Measurements from ENCODE around the gene HSPB2. TPM values are rescaled to one million over a fixed set of nuclear protein-coding genes. Genes with fewer than 3 reads are reported as not detected.
A peak's percentile ranks its signal among the peaks of the same experiment; 100 is the strongest.

Gene HSPB2
- polyA plus RNA-seq, 6 donors from 2014 or later = not detected

DNA sequence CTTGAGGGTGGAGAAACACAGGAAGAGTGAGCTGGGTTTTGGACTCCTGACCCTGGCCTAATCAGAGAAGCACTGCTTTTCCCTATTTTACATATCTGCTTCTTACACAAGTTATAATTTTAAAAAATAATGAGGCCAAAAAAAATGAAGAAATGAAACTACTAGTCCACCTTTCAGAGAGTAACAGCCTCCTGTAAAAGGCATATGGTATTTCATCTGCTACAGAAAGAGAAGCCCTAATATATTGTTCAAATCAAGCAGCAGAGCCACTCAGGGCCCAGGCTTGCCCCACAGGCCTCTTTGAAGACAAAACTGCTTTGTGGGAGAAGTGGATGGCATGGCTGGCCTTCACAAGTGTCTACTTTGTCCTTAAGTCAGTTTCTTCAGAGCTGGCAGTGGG, 34.6 kb downstream of the HSPB2 start:
- Mint-ChIP-seq H3K27me3 (no peaks in the 10 kb centered on the region), H3K4me3 (peak overlapping the region in 1 of 8 donors; percentile 56), H3K4me1 (peaks cover 0 to 9% (median 8%) of the 10 kb centered on the region in 3 donors), H3K9me3 (peaks cover 0 to 3% (median 0%) of the 10 kb centered on the region in 7 donors), H3K27ac (peak overlapping the region; percentile 36 to 84 (median 66)), H3K36me3 (no peaks in the 10 kb centered on the region)
- DNase-seq (no peak), ATAC-seq (ENCODE audit: low read depth in 2 of 2) (peak in 1 of 2 donors; percentile 23)

DNA sequence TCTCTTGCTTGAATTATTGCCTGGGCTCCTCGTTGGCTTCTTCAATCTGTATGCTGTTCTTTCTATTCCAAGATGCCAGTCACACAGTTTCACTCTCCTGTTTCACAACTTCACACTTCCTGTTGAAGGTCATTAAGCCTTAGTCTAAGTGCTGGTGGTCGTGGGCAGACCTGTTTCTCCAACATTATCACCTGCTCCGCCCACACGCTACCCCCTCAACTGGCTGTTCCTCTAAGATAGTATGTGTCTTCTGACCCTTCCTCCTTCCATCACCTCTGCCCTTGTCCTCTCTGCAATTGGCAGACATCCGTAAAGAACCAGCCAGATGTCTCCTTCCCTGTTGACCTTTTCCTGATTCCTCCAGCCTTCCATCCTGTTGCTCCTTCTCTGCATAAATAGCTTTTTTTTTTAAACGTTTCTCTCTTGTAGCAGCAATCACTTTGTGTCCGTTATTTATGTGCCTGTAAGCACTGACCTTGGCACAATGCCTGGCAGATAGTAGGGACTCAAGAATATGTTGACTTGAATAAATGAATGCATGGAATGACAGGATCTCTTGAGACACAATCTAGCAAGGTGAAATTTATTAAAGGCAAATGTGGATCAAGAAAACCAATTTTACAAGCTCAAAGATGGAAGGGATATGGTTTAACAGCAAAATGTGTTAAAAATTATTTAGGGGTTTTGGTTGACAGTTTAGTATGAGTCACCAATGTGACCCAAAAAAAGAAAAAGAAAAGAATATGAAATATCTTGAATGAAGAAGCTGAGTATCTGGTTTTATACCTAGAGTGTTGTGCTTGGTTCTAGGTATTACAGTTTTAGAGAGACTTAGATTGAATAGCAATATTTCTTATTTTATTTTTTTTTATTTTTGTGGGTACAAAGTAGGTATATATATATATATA, 37.2 kb downstream of the HSPB2 start:
- ATAC-seq (ENCODE audit: low read depth in 2 of 2) (no peak), DNase-seq (no peak)
- Mint-ChIP-seq H3K4me1 (peaks cover 0 to 9% (median 8%) of the 10 kb centered on the region in 3 donors), H3K27me3 (no peaks in the 10 kb centered on the region), H3K4me3 (no peak overlapping the region), H3K9me3 (peaks cover 0 to 3% (median 0%) of the 10 kb centered on the region in 7 donors), H3K27ac (peak overlapping the region in 2 of 6 donors; percentile 39 to 43), H3K36me3 (no peaks in the 10 kb centered on the region)

DNA sequence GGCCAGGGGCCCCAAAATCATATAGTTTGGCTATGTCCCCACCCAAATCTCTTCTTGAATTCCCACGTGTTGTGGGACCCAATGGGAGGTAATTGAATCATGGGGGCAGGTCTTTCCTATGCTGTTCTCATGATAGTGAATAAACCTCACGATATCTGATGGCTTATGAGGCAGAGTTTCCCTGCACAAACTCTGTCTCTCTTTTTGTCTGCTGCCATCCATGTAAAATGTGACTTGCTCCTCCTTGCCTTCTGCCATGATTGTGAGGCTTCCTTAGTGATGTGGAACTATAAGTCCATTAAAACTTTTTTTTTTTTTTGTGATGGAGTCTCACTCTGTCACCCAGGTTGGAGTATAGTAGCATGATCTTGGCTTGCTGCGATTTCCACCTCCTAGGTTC, 39.0 kb downstream of the HSPB2 start:
- ATAC-seq (ENCODE audit: low read depth in 2 of 2) (no peak), DNase-seq (no peak)
- Mint-ChIP-seq H3K9me3 (peaks cover 0 to 3% (median 0%) of the 10 kb centered on the region in 7 donors), H3K27ac (peak overlapping the region in 1 of 6 donors; percentile 84), H3K36me3 (no peaks in the 10 kb centered on the region), H3K27me3 (peaks cover 0 to 5% (median 0%) of the 10 kb centered on the region in 3 donors), H3K4me1 (peaks cover 0 to 9% (median 8%) of the 10 kb centered on the region in 3 donors), H3K4me3 (no peak overlapping the region)

- H3K4me1 Mint-ChIP-seq = peaks cover 0 to 4% (median 0%) of the 10 kb centered on the region in 3 donors
- no peak overlapping the region for H3K27ac Mint-ChIP-seq
- no peak for DNase-seq
- H3K36me3 Mint-ChIP-seq = peaks cover 0 to 7% of the 10 kb centered on the region in 2 donors
- no peak for ATAC-seq (ENCODE audit: low read depth in 2 of 2)
- peaks cover 0 to 8% (median 5%) of the 10 kb centered on the region in 3 donors for H3K27me3 Mint-ChIP-seq
- H3K4me3 Mint-ChIP-seq = no peak overlapping the region
- peaks cover 0 to 3% (median 0%) of the 10 kb centered on the region in 7 donors for H3K9me3 Mint-ChIP-seq
Measured at GRCh38 chr11:111954154-111954553, 41.6 kb downstream of the HSPB2 start.

GRCh38 chr11:111957663-111958444, 45.3 kb downstream of the HSPB2 start:
- H3K27me3 Mint-ChIP-seq = peaks cover 0 to 9% (median 8%) of the 10 kb centered on the region in 3 donors
- H3K9me3 Mint-ChIP-seq = no peaks in the 10 kb centered on the region
- ATAC-seq (ENCODE audit: low read depth in 2 of 2) = no peak
- no peak for DNase-seq
- H3K4me1 Mint-ChIP-seq = peaks cover 0 to 4% (median 0%) of the 10 kb centered on the region in 3 donors
- peaks cover 0 to 7% of the 10 kb centered on the region in 2 donors for H3K36me3 Mint-ChIP-seq
- no peak overlapping the region for H3K27ac Mint-ChIP-seq
- no peak overlapping the region for H3K4me3 Mint-ChIP-seq

- ATAC-seq (ENCODE audit: low read depth in 2 of 2) = no peak
Measured at GRCh38 chr11:111960916-111961315, 48.4 kb downstream of the HSPB2 start.

GRCh38 chr11:111961389-111962300, 49.1 kb downstream of the HSPB2 start:
- Mint-ChIP-seq H3K27ac (no peak overlapping the region), H3K36me3 (peaks cover 0 to 7% of the 10 kb centered on the region in 2 donors), H3K4me3 (no peak overlapping the region), H3K9me3 (no peaks in the 10 kb centered on the region), H3K27me3 (peaks cover 0 to 8% (median 4%) of the 10 kb centered on the region in 3 donors), H3K4me1 (peaks cover 0 to 4% (median 0%) of the 10 kb centered on the region in 3 donors)
- no peak for DNase-seq
- no peak for ATAC-seq (ENCODE audit: low read depth in 2 of 2)

More at GRCh38 chr11:111960916-111961315, 48.4 kb downstream of the HSPB2 start:
- peaks cover 0 to 4% (median 0%) of the 10 kb centered on the region in 3 donors for H3K4me1 Mint-ChIP-seq
- peaks cover 0 to 8% (median 7%) of the 10 kb centered on the region in 3 donors for H3K27me3 Mint-ChIP-seq
- no peak overlapping the region for H3K27ac Mint-ChIP-seq
- DNase-seq = no peak
- no peaks in the 10 kb centered on the region for H3K9me3 Mint-ChIP-seq
- H3K4me3 Mint-ChIP-seq = no peak overlapping the region
- peaks cover 0 to 7% of the 10 kb centered on the region in 2 donors for H3K36me3 Mint-ChIP-seq

Other genes with a start within 250 kb of the HSPB2 start
- 10 to 100 TPM; 14.8 to 23.0 (median 18.6) TPM for gene PPP2R1B, start 146.3 kb upstream of the HSPB2 start, polyA plus RNA-seq (ENCODE audit: low read depth in 6 of 6)
- 10 to 100 TPM; 12.7 to 36.5 (median 14.9) TPM for gene ALG9, start 41.2 kb upstream of the HSPB2 start, polyA plus RNA-seq (ENCODE audit: low read depth in 6 of 6)
- 10 to 100 TPM in 1 of 6 donors, 1 to 10 TPM in 5; 3.0 to 10.6 (median 6.0) TPM for gene FDXACB1, start 33.6 kb upstream of the HSPB2 start, polyA plus RNA-seq (ENCODE audit: low read depth in 6 of 6)
- 10 to 100 TPM; 14.3 to 28.3 (median 18.5) TPM for gene CFAP68, start 33.2 kb upstream of the HSPB2 start, polyA plus RNA-seq (ENCODE audit: low read depth in 6 of 6)
- gene CRYAB, start 964 bp upstream of the HSPB2 start, polyA plus RNA-seq (ENCODE audit: low read depth in 6 of 6) = not detected
- gene C11orf52, start 6.2 kb downstream of the HSPB2 start, polyA plus RNA-seq (ENCODE audit: low read depth in 6 of 6) = not detected
- gene DIXDC1, start 24.6 kb downstream of the HSPB2 start, polyA plus RNA-seq (ENCODE audit: low read depth in 6 of 6) = under 1 TPM in 3 of 6 donors, not detected in 3; 0.11 to 0.43 (median 0.13) TPM
- 10 to 100 TPM; 24.6 to 38.8 (median 28.0) TPM for gene DLAT, start 112.7 kb downstream of the HSPB2 start, polyA plus RNA-seq (ENCODE audit: low read depth in 6 of 6)
- gene PIH1D2, start 161.3 kb downstream of the HSPB2 start, polyA plus RNA-seq (ENCODE audit: low read depth in 6 of 6) = not detected
- 10 to 100 TPM in 4 of 6 donors, 1 to 10 TPM in 2; 3.7 to 18.6 (median 10.7) TPM for gene NKAPD1, start 161.6 kb downstream of the HSPB2 start, polyA plus RNA-seq (ENCODE audit: low read depth in 6 of 6)
- 10 to 100 TPM; 47.0 to 77.1 (median 53.3) TPM for gene TIMM8B, start 174.0 kb downstream of the HSPB2 start, polyA plus RNA-seq (ENCODE audit: low read depth in 6 of 6)
- gene SDHD, start 174.1 kb downstream of the HSPB2 start, polyA plus RNA-seq (ENCODE audit: low read depth in 6 of 6) = 100 to 1,000 TPM; 140 to 196 (median 168) TPM

Measured in naive B cell (primary cell).